Vagina (tissue), 2 donors: ENCODE measurements around the gene INHBE. TPM values are rescaled to one million over a fixed set of nuclear protein-coding genes. Genes with fewer than 3 reads are reported as not detected.
"Not testable (repeated sequence)": the region's sequence is repeated elsewhere in the genome, so short reads cannot be mapped to it uniquely, and the experiment has no call there.

Source experiments
- DNase-seq, 2 donors: peaks; one replicate each; pipeline ENCODE4 v3.0.0-alpha.2; 2017; ENCODE audit errors: extremely low spot score in 2 of 2
- H3K27ac ChIP-seq: fragments of 200-600 bp; sonication (generic); one replicate; pipeline ENCODE4 v1.5.1; 2019
- H3K27me3 ChIP-seq: fragments of 200-600 bp; sonication (generic); one replicate; pipeline ENCODE4 v1.5.1; 2019
- H3K36me3 ChIP-seq, 2 donors: fragments of 200-600 bp; sonication (generic); one replicate each; pipeline ENCODE4 v1.5.1; 2017 to 2019
- H3K4me1 ChIP-seq: fragments of 200-600 bp; sonication (generic); one replicate; pipeline ENCODE4 v1.5.1; 2019
- H3K4me3 ChIP-seq, 2 donors: fragments of 200-600 bp; sonication (generic); 1 replicate in 1 of 2; 2 replicates in 1 of 2; pipeline ENCODE4 v1.5.1; 2016 to 2019
- H3K9me3 ChIP-seq: fragments of 200-600 bp; sonication (generic); one replicate; pipeline ENCODE4 v1.5.1; 2019
- POLR2A ChIP-seq, 2 donors: fragments of 450-650 bp; IDR thresholded peaks; one replicate each; pipeline ENCODE4 v1.6.1; 2017; ENCODE audit warnings: antibody characterized with exemption in 2 of 2, mild to moderate bottlenecking in 2 of 2, moderate library complexity in 2 of 2
- POLR2AphosphoS5 ChIP-seq, 2 donors: sonication (generic); formaldehyde crosslinking; IDR thresholded peaks; one replicate each; pipeline ENCODE4 v1.9.0; 2017; ENCODE audit warnings: antibody characterized with exemption in 2 of 2, mild to moderate bottlenecking in 2 of 2, low read depth in 1 of 2; ENCODE audit not compliant: insufficient read depth in 1 of 2
- intact Hi-C: fragments of 100-400 bp; cut with DNase I; formaldehyde crosslinking; loops from one replicate; pipeline ENCODE4 v1.15.1; 2023
- total RNA-seq: library from RNA; depleted of rRNA; stranded (reverse); fragments of >200 nt; gene quantifications from one replicate; pipeline ENCODE4 v1.2.3, GENCODE V29; 2016
- TF ChIP-seq, protein P1 (sequence below), 3 experiments: fragments of 450-650 bp in 2 of 3; fragments of 200-600 bp in 1 of 3; sonication (generic) in 1 of 3; IDR thresholded peaks; one replicate each; pipeline ENCODE4 v1.5.1; 2017 to 2019; ENCODE audit warnings: antibody characterized with exemption in 3 of 3, mild to moderate bottlenecking in 2 of 3, moderate library complexity in 2 of 3

Gene INHBE
- total RNA-seq, 1 donor from 2014 or later = not detected

DNA sequence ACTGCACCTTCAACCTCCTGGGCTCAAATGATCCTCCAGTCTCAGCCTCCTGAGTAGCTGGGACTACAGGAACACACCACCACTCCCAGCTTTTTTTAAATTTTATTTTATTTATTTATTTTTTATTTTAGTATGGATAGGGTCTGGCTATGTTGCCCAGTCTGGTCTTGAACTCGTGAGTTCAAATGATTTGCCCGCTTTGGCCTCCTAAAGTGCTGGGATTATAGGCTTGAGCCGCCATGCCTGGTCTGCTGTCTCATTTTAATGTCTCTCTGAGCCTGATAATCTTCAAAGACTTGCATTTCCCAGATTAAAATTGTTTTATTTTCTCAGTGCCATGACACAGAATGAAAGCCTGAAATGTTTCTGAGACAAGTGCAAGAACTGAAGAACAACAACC lies 21.7 kb upstream of the INHBE start:
- Histone ChIP-seq H3K4me1 (peaks cover 13% of the 10 kb centered on the region), H3K36me3 (no peaks in the 10 kb centered on the region), H3K27ac (no peak overlapping the region), H3K4me3 (no peak overlapping the region), H3K9me3 (no peaks in the 10 kb centered on the region), H3K27me3 (no peaks in the 10 kb centered on the region)
- intact Hi-C loops = no loop called here
- TF ChIP-seq POLR2A (IDR thresholded peaks at IDR 0.05) (no peak), POLR2AphosphoS5 (IDR thresholded peaks at IDR 0.05; ENCODE audit: insufficient read depth in 1 of 2, low read depth in 1 of 2) (no peak)
- TF ChIP-seq, protein P1, sequence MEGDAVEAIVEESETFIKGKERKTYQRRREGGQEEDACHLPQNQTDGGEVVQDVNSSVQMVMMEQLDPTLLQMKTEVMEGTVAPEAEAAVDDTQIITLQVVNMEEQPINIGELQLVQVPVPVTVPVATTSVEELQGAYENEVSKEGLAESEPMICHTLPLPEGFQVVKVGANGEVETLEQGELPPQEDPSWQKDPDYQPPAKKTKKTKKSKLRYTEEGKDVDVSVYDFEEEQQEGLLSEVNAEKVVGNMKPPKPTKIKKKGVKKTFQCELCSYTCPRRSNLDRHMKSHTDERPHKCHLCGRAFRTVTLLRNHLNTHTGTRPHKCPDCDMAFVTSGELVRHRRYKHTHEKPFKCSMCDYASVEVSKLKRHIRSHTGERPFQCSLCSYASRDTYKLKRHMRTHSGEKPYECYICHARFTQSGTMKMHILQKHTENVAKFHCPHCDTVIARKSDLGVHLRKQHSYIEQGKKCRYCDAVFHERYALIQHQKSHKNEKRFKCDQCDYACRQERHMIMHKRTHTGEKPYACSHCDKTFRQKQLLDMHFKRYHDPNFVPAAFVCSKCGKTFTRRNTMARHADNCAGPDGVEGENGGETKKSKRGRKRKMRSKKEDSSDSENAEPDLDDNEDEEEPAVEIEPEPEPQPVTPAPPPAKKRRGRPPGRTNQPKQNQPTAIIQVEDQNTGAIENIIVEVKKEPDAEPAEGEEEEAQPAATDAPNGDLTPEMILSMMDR (IDR thresholded peaks at IDR 0.05) = no peak
- no peak for DNase-seq

DNA sequence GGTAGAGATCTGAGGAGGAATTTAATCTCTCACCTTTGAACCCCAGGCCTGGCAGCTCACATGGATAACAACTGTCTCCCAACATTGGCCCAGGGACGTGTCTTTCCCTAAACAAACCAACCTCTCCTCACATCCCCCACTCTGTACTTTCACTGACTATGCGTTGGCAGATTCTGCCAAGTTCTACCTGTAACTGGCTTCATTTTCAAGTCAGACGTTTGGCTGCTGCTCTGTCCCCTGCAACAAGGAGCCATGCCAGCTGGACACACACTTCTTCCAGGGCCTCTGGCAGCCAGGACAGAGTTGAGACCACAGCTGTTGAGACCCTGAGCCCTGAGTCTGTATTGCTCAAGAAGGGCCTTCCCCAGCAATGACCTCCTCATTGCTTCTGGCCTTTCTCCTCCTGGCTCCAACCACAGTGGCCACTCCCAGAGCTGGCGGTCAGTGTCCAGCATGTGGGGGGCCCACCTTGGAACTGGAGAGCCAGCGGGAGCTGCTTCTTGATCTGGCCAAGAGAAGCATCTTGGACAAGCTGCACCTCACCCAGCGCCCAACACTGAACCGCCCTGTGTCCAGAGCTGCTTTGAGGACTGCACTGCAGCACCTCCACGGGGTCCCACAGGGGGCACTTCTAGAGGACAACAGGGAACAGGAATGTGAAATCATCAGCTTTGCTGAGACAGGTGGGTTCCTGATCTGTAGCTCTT lies 20.4 kb upstream of the INHBE start, which contains the start of gene INHBC:
Gene INHBC, plus strand, starts transcription at position 268 of the 707 bp plus-strand sequence. Its CDS starts 103 bp downstream, at position 371.
- H3K36me3 ChIP-seq = no peaks in the 10 kb centered on the region
- intact Hi-C loops = no loop called here
- no peak within 1 kb of the TSS for H3K27ac ChIP-seq
- no peaks in the 10 kb centered on the region for H3K9me3 ChIP-seq
- H3K27me3 ChIP-seq = no peaks in the 10 kb centered on the region
- peaks cover 1% of the 10 kb centered on the region for H3K4me1 ChIP-seq
- TF ChIP-seq, protein P1 (IDR thresholded peaks at IDR 0.05) = no peak
- TF ChIP-seq POLR2A (IDR thresholded peaks at IDR 0.05) (no peak), POLR2AphosphoS5 (IDR thresholded peaks at IDR 0.05; ENCODE audit: insufficient read depth in 1 of 2, low read depth in 1 of 2) (no peak)
- H3K4me3 ChIP-seq = no peak within 1 kb of the TSS
- DNase-seq = no peak

DNA sequence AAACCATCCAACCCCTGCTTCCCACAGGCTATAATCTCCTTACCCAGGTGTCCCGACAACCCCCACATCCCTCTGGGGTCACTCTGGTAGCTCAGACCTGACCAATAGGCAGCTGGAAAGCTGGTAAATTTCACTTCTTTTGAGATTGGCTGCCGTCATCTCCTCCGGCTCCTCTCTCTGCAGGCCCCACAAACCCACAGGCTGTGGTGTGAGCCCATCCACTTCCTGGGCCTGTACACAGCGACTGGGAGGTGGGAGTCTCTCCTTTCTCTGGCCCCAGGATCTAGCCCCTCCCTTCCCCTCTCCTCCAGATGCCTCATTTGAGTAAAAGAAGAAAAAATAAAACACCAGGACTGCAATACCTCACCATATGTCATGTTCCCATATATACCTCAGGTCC lies 19.8 kb upstream of the INHBE start:
- no peak for TF ChIP-seq POLR2AphosphoS5 (IDR thresholded peaks at IDR 0.05; ENCODE audit: insufficient read depth in 1 of 2, low read depth in 1 of 2)
- TF ChIP-seq, protein P1 (IDR thresholded peaks at IDR 0.05) = no peak
- no peak for TF ChIP-seq POLR2A (IDR thresholded peaks at IDR 0.05)
- no peaks in the 10 kb centered on the region for H3K36me3 ChIP-seq
- no peaks in the 10 kb centered on the region for H3K9me3 ChIP-seq
- no peaks in the 10 kb centered on the region for H3K4me1 ChIP-seq
- no peak overlapping the region for H3K4me3 ChIP-seq
- H3K27me3 ChIP-seq = no peaks in the 10 kb centered on the region
- no peak for DNase-seq
- H3K27ac ChIP-seq = no peak overlapping the region
- intact Hi-C loops = no loop called here

DNA sequence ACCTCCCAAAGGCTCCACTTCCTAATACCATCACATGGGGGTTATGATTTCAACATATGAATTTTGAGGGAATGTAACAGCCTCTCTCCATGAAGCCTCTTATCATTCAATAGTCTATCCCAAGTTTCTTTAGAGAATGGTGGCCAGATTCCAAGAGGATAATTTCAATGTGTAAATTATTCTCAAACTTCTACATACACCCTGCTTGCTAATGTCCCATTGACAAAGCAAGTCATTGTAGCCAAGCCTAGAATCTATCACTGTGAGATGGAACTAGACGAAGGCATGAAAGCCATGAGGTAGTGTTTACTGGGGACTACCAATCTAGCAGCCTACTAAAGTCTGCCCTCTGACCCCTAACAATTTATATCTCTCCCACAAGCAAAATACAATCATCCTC lies 16.7 kb upstream of the INHBE start:
- intact Hi-C loops = no loop called here
- H3K9me3 ChIP-seq = no peaks in the 10 kb centered on the region
- TF ChIP-seq, protein P1 (IDR thresholded peaks at IDR 0.05) = no peak
- TF ChIP-seq POLR2A (IDR thresholded peaks at IDR 0.05) (no peak), POLR2AphosphoS5 (IDR thresholded peaks at IDR 0.05; ENCODE audit: insufficient read depth in 1 of 2, low read depth in 1 of 2) (no peak)
- no peaks in the 10 kb centered on the region for H3K36me3 ChIP-seq
- no peaks in the 10 kb centered on the region for H3K4me1 ChIP-seq
- H3K4me3 ChIP-seq = no peak overlapping the region
- H3K27ac ChIP-seq = no peak overlapping the region
- H3K27me3 ChIP-seq = no peaks in the 10 kb centered on the region
- no peak for DNase-seq

DNA sequence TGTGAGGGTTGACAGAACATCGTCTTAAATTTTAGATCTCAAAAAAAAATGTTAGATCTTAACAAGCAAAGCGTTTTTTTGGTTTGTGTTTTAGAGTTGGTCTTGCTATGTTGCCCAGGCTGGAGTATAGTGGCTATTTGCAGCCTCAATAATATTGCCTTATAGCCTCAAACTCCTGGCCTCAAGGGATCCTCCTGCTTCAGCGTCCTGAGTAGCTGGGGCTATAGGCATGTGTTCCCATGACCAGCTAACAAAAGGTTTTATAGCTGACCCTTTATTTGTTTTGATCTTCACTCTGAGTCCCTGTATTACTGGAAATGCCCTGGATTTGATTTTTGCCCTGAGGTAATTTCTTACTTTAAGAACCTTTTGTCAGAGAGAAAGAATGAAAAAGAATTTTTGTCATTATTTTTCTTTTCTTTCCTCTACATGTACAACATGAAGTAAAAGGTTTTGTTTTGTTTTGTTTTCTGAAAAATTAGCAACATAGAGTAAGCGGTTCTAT lies 15.3 kb upstream of the INHBE start:
- H3K9me3 ChIP-seq = no peaks in the 10 kb centered on the region
- H3K27ac ChIP-seq = no peak overlapping the region
- TF ChIP-seq POLR2AphosphoS5 (IDR thresholded peaks at IDR 0.05; ENCODE audit: insufficient read depth in 1 of 2, low read depth in 1 of 2) (no peak), POLR2A (IDR thresholded peaks at IDR 0.05) (no peak)
- TF ChIP-seq, protein P1 (IDR thresholded peaks at IDR 0.05) = no peak
- no peaks in the 10 kb centered on the region for H3K36me3 ChIP-seq
- DNase-seq = no peak
- no peaks in the 10 kb centered on the region for H3K27me3 ChIP-seq
- intact Hi-C loops = no loop called here
- no peak overlapping the region for H3K4me3 ChIP-seq
- no peaks in the 10 kb centered on the region for H3K4me1 ChIP-seq

DNA sequence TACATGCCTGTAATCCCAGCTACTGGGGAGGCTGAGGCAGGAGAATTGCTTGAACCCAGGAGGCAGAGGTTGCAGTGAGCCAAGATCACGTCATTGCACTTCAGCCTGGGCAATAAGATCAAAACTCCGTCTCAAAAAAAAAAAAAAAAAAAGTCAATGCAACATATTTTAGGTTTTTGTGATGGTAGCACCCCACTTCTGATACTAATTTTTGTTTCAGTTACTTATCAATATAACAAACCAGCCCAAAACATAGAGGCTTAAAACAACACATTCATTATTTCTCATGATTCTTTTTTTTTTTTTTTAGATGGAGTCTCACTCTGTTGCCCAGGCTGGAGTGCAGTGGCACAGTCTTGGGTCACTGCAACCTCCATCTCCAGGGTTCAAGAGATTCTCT lies 13.7 kb upstream of the INHBE start:
- H3K27ac ChIP-seq, intact Hi-C loops, H3K27me3 ChIP-seq, H3K4me1 ChIP-seq, DNase-seq, H3K9me3 ChIP-seq, H3K36me3 ChIP-seq, H3K4me3 ChIP-seq: not testable (repeated sequence)
